Adipocyte (in vitro differentiated cells): ENCODE results near the gene STAT4.
"Not testable (repeated sequence)": the region's sequence is repeated elsewhere in the genome, so short reads cannot be mapped to it uniquely, and the experiment has no call there.

Experiments used
- DNase-seq: peaks from one replicate; pipeline ENCODE4 v3.0.0-alpha.2; 2015; ENCODE audit warnings: low read depth
- H3K27me3 ChIP-seq: replicated peaks from 2 replicates; pipeline ENCODE4 v1.7.0; 2013; ENCODE audit warnings: mild to moderate bottlenecking, low read length, moderate library complexity; ENCODE audit not compliant: control insufficient read depth, insufficient read depth
- H3K36me3 ChIP-seq: 2 replicates; pipeline ENCODE4 v1.7.0; 2013; ENCODE audit warnings: low read length, mild to moderate bottlenecking, moderate library complexity; ENCODE audit not compliant: control insufficient read depth, insufficient read depth, severe bottlenecking
- H3K4me1 ChIP-seq: 2 replicates; pipeline ENCODE4 v1.7.0; 2013; ENCODE audit warnings: mild to moderate bottlenecking, low read length, moderate library complexity; ENCODE audit not compliant: control insufficient read depth, insufficient read depth
- H3K4me3 ChIP-seq: 2 replicates; pipeline ENCODE4 v1.7.0; 2013; ENCODE audit warnings: mild to moderate bottlenecking, low read length, moderate library complexity
- H3K9ac ChIP-seq: 2 replicates; pipeline ENCODE4 v1.7.0; 2013; ENCODE audit warnings: mild to moderate bottlenecking, low read length, moderate library complexity
- H3K9me3 ChIP-seq: 2 replicates; pipeline ENCODE4 v1.7.0; 2013; ENCODE audit warnings: mild to moderate bottlenecking, low read length, moderate library complexity; ENCODE audit not compliant: control insufficient read depth

Gene STAT4

GRCh38 chr2:190999949-191000665, 150.7 kb downstream of the STAT4 start:
- no peaks in the 10 kb centered on the region for H3K27me3 ChIP-seq
- DNase-seq, result no peak
- H3K4me3 ChIP-seq, result no peak overlapping the region
- no peak overlapping the region for H3K9ac ChIP-seq
- H3K36me3 ChIP-seq, result peaks cover 100% of the 10 kb centered on the region
- peaks cover 4% of the 10 kb centered on the region for H3K4me1 ChIP-seq
- H3K9me3 ChIP-seq, result no peaks in the 10 kb centered on the region

- peaks cover 4% of the 10 kb centered on the region for H3K4me1 ChIP-seq
- no peaks in the 10 kb centered on the region for H3K27me3 ChIP-seq
- no peak overlapping the region for H3K9ac ChIP-seq
- no peak for DNase-seq
- H3K4me3 ChIP-seq, result no peak overlapping the region
- H3K36me3 ChIP-seq, result peaks cover 98% of the 10 kb centered on the region
- H3K9me3 ChIP-seq, result no peaks in the 10 kb centered on the region
Observed at GRCh38 chr2:190999058-190999457, 151.7 kb downstream of the STAT4 start.

- no peak overlapping the region for H3K4me3 ChIP-seq
- no peak overlapping the region for H3K9ac ChIP-seq
- no peaks in the 10 kb centered on the region for H3K9me3 ChIP-seq
- no peaks in the 10 kb centered on the region for H3K27me3 ChIP-seq
- peaks cover 4% of the 10 kb centered on the region for H3K4me1 ChIP-seq
- peaks cover 97% of the 10 kb centered on the region for H3K36me3 ChIP-seq
- no peak for DNase-seq
Observed at GRCh38 chr2:190997526-190998113, 153.2 kb downstream of the STAT4 start.

- peaks cover 97% of the 10 kb centered on the region for H3K36me3 ChIP-seq
- no peaks in the 10 kb centered on the region for H3K9me3 ChIP-seq
- DNase-seq, result no peak
- H3K9ac ChIP-seq, result no peak overlapping the region
- no peaks in the 10 kb centered on the region for H3K27me3 ChIP-seq
- H3K4me3 ChIP-seq, result no peak overlapping the region
- H3K4me1 ChIP-seq, result peaks cover 4% of the 10 kb centered on the region
Observed at GRCh38 chr2:190996947-190997346, 153.8 kb downstream of the STAT4 start.

- Histone ChIP-seq H3K9ac (no peak overlapping the region), H3K36me3 (peaks cover 97% of the 10 kb centered on the region), H3K27me3 (no peaks in the 10 kb centered on the region), H3K4me1 (peaks cover 4% of the 10 kb centered on the region), H3K9me3 (no peaks in the 10 kb centered on the region), H3K4me3 (no peak overlapping the region)
- DNase-seq, result peak; percentile 48
Observed at GRCh38 chr2:190996338-190996946, 154.4 kb downstream of the STAT4 start.

- not testable (repeated sequence) for DNase-seq, H3K4me1 ChIP-seq, H3K4me3 ChIP-seq, H3K9me3 ChIP-seq, H3K9ac ChIP-seq, H3K27me3 ChIP-seq
- peaks cover 97% of the 10 kb centered on the region for H3K36me3 ChIP-seq
Observed at GRCh38 chr2:190995315-190995714, 155.5 kb downstream of the STAT4 start.

- Histone ChIP-seq H3K36me3 (peaks cover 97% of the 10 kb centered on the region), H3K4me3 (no peak overlapping the region), H3K27me3 (no peaks in the 10 kb centered on the region), H3K9me3 (no peaks in the 10 kb centered on the region), H3K4me1 (peaks cover 4% of the 10 kb centered on the region), H3K9ac (no peak overlapping the region)
- DNase-seq, result no peak
Observed at GRCh38 chr2:190994148-190994547, 156.6 kb downstream of the STAT4 start.

- Histone ChIP-seq H3K9ac (no peak overlapping the region), H3K4me3 (no peak overlapping the region), H3K36me3 (peaks cover 97% of the 10 kb centered on the region), H3K27me3 (no peaks in the 10 kb centered on the region), H3K4me1 (peaks cover 4% of the 10 kb centered on the region), H3K9me3 (no peaks in the 10 kb centered on the region)
- DNase-seq, result no peak
Observed at GRCh38 chr2:190993292-190993643, 157.5 kb downstream of the STAT4 start.

GRCh38 chr2:190990132-190990531, 160.7 kb downstream of the STAT4 start:
- peaks cover 97% of the 10 kb centered on the region for H3K36me3 ChIP-seq
- no peak for DNase-seq
- no peak overlapping the region for H3K9ac ChIP-seq
- H3K4me3 ChIP-seq, result no peak overlapping the region
- H3K9me3 ChIP-seq, result no peaks in the 10 kb centered on the region
- no peaks in the 10 kb centered on the region for H3K27me3 ChIP-seq
- H3K4me1 ChIP-seq, result peaks cover 4% of the 10 kb centered on the region

GRCh38 chr2:190988910-190989309, 161.9 kb downstream of the STAT4 start:
- H3K9ac ChIP-seq, result no peak overlapping the region
- no peaks in the 10 kb centered on the region for H3K27me3 ChIP-seq
- no peak overlapping the region for H3K4me3 ChIP-seq
- H3K36me3 ChIP-seq, result peaks cover 99% of the 10 kb centered on the region
- no peaks in the 10 kb centered on the region for H3K9me3 ChIP-seq
- H3K4me1 ChIP-seq, result peaks cover 4% of the 10 kb centered on the region
- no peak for DNase-seq

GRCh38 chr2:190987938-190988337, 162.9 kb downstream of the STAT4 start:
- H3K36me3 ChIP-seq, result peaks cover 99% of the 10 kb centered on the region

More at GRCh38 chr2:190987938-190988337, 162.9 kb downstream of the STAT4 start:
- Histone ChIP-seq H3K27me3 (no peaks in the 10 kb centered on the region), H3K9me3 (no peaks in the 10 kb centered on the region), H3K9ac (no peak overlapping the region), H3K4me3 (no peak overlapping the region), H3K4me1 (peaks cover 4% of the 10 kb centered on the region)
- no peak for DNase-seq
